Muscle of back (tissue), 13 donors: ENCODE measurements around the gene PRKAR2B. TPM values are rescaled to one million over a fixed set of nuclear protein-coding genes. Genes with fewer than 3 reads are reported as not detected.

Experiments used
- DNase-seq, 3 donors: peaks; one replicate each; pipeline versions ENCODE4 v3.0.0 to v3.0.0-alpha.2; 2013
- long read RNA-seq, 9 donors: transcript quantifications; one replicate each; lab custom pipeline, GENCODE V29; 2026
- polyA plus RNA-seq, 10 donors: library from polyadenylated mRNA; unstranded; fragments of 120-200 nt; gene quantifications; one replicate each; pipeline ENCODE4 v1.2.1, GENCODE V29; 2013; ENCODE audit not compliant: insufficient read length in 10 of 10

Gene PRKAR2B
- 10 to 100 TPM in 1 of 10 donors, 1 to 10 TPM in 9; 4.8 to 10.7 (median 5.8) TPM for polyA plus RNA-seq
- long read RNA-seq, donor 1, partial matches to known transcripts, result 0 of 1 reads
- long read RNA-seq, donor 1, other reads (novel, unspliced or antisense), result 0 of 1 reads
- long read RNA-seq, donor 2, partial matches to known transcripts, result 0 of 1 reads
- long read RNA-seq, donor 2, other reads (novel, unspliced or antisense), result 0 of 1 reads
- long read RNA-seq, donor 3, result 0 reads
- long read RNA-seq, donor 4, result 0 reads
- long read RNA-seq, donor 5, partial matches to known transcripts, result 0 of 3 reads
- long read RNA-seq, donor 5, other reads (novel, unspliced or antisense), result 0 of 3 reads
- long read RNA-seq, donor 6, partial matches to known transcripts, result 0 of 1 reads
- long read RNA-seq, donor 6, other reads (novel, unspliced or antisense), result 0 of 1 reads
- long read RNA-seq, donor 7, partial matches to known transcripts, result 0 of 1 reads
- long read RNA-seq, donor 7, other reads (novel, unspliced or antisense), result 0 of 1 reads
- long read RNA-seq, donor 8, partial matches to known transcripts, result 0 of 1 reads
- long read RNA-seq, donor 8, other reads (novel, unspliced or antisense), result 0 of 1 reads
- long read RNA-seq, donor 9, result 0 reads

DNA sequence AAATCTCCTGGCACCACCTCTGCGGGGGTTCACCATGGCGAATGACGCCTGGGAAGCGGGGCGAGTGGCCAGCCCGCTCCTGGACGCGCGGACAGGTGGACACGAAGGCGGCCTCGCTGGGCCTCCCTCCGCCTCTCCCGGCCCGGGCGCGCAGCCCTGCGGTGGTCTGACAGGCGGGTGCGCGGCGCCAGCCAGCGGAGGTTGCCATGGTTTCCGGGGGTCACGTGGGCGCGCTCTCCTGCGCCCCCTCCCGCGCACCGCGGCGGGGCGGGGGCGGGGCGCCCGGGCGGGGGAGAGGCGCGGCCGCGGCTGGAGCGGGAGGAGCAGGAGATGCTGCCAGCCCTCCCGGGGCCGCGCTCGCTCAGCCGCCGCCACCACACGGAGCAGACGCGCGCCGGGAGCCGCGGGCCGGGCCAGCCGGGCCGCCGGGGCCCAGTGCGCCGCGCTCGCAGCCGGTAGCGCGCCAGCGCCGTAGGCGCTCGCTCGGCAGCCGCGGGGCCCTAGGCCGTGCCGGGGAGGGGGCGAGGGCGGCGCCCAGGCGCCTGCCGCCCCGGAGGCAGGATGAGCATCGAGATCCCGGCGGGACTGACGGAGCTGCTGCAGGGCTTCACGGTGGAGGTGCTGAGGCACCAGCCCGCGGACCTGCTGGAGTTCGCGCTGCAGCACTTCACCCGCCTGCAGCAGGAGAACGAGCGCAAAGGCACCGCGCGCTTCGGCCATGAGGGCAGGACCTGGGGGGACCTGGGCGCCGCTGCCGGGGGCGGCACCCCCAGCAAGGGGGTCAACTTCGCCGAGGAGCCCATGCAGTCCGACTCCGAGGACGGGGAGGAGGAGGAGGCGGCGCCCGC is at the start of gene PRKAR2B:
Gene PRKAR2B (plus strand): TSS at position 359 of the 848 bp plus-strand sequence. CDS start 203 bp downstream, at position 562.
- DNase-seq, result peak; percentile 71 to 88 (median 83)

DNA sequence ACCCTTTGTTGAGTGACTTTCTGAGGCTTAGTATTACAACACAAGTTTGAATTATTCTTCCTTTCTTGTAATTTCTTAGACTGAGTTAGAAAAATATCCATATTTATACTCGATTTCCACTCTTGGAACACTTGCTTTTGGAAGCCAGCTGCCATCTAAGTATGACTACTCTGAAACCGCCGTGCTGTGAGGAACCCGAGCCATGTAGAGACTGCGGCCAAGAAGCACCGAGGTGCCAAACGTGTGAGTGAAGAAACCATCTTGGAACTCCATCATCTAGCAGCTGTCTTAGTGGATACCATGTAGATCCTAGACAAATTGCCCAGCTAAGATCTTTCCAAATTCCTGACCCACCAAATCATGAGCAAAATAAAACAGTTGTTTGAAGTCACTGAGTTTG is 49.7 kb upstream of the PRKAR2B start:
- DNase-seq, result no peak

DNA sequence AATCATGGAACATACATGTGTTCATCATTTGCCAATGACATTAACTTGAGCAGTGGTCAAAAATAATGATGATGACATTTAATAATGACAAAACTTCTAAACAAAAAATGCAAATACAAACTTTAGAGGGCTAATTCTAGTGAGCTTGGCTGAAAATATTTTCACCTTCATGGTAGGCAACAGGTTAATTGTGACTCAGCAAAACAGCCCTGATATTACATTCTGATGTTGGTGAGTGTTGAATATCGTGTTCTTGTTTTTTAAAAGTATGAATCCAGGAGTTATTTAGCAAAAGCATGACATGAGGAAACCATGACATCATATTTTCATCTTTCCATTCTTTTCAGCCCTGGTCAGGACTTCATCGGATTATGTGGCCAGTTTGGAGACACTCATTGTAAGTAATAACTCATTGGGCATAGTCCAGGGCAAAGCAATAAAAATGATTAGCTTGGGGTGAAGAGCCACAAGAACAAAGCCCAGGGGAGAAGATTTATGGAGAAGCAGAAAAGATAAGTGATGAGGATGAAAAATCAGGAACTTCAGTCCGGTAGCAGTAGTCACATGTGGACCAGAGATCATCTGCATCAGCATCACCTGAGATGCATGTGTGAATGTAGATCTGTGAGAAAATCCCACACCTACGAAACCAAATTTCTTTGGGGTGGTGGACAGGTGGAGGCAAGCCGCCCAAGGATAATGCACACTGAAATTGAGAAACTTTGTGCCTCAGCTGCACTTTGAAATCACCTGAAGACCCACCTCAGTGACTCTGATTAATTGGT is 46.8 kb upstream of the PRKAR2B start:
- no peak for DNase-seq

DNA sequence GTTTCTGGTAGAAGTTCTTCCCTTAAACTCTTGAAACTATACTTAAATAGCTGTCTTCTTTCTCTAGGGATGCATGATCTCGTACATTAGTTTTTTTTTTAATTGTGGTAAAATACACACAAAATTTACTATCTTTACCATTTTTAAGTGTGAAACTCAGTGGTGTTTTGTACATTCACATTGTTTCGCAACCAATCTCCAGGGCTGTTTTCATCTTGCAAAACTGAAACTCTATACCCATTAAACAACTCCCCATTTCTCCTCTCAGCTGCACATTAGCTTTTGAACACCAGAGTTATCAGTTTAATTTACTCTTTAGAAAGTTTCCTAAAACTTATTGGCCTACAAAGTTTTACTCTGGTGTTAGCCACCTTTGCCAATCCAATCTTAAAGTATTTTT is 45.5 kb upstream of the PRKAR2B start:
- DNase-seq, result no peak

DNA sequence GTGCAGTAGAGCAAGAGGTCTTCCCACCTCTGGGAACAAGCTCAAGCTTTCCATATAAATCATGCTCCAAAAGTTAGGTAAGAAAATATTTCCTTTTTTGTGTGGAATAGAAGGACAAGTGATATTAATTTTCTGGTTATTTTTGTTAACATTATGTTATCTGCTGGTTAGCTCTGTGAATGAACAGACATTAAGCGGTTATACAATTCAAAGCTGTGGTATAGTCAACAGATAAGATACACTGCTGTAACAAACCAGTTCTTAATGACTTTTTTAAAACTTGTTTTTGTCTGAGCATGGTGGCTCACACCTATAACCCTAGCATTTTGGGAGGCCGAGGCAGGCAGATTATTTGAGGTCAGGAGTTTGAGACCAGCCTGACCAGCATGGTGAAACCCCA is 43.0 kb upstream of the PRKAR2B start:
- no peak for DNase-seq

DNA sequence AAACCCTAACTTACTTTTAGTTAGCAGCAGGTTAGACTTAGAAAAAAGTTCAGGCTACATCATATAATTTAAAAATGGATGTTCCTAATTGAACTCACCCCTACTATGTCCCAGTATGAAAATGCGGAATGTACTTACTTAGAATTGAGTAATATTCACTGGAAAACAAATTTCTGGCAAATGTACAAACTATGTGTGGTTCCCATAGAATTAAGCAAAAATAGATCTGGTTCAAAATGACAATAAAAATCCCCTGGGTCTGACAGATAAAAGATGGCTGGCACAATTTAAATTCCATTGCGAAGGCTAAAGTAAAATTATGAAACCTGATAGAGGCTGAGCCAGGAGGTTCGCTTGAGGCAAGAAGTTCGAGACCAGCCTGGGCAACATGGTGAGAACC is 42.4 kb upstream of the PRKAR2B start:
- no peak for DNase-seq

DNA sequence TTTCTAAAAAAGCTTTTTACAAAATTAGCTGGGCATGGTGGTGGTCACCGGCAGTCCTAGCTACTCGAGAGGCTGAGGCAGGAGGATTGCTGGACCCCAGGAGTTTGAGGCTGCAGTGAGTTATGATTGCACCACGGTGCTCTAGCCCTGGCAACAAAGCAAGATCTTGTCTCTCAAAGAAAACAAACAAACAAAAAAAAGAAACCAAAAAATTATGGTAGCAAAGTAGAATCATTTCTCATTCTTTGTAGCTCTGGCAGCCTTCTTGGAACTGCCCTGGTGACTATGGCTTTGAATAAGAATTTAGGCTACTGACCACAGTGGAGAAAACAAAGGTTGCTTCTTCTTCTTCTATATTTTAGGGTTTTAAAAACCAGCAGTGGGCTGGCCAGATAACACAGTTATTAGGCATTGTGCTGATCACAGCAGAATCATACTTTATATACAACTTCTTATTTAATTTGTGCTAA is 41.9 kb upstream of the PRKAR2B start:
- DNase-seq, result no peak

DNA sequence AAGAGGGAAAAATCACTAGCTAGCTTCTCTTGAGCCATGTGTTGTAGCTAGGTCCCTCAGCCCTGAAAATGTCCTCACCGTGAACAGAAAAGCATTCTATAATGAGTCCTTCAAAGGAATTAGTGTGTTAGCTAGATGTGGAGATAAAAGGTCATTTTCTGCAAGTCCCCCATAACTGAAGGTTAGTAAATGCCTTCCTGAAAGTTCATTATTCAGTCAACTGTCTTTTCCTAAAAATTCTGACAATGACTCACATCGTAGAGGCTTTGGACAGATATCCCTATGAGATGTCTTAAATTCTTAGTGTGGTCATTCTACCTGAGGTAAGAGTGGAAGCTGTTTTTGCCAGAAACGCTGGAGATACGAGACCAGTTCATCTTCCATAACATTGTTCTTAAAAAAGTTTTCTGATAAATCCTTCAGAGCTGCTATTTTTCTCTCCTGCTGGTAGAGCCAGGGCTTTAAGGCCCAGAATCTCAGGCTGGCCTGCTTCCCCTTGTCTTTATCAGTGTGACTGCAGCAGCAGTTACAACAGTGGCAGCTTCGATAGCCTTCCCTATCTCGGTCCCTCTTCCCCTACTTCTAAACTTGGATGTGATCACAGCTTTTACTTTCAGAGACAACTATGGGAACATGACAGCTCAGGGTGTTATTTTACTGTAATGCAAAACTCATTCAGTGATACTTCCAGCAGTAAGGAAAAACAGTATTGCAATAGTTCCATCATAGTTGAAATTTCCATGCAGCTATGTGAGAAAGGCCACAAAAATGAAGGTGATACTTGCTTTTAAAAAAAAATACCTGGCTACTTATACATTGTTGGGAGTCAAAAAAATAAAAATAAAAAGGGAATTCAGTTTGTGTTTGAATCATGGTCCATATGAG is 37.3 kb upstream of the PRKAR2B start:
- no peak for DNase-seq

DNA sequence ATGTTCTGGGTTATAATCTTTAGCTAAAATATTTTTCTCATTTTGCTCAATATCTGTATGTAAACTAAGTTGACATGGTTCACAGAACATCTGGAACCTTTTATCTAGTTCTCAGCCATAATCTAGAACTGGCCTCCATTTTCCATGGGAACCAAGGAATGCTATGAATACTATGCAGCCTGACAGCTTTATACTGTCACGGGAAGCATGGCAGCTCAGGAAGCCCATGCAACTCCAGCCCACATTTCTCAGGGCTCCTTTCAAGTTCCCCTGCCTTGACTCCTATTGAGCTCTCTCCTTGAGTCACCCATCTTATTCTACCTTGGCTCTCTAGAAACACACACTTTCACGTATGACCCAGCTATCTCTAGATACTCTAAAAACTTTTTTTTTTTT is 36.6 kb upstream of the PRKAR2B start:
- DNase-seq, result no peak

DNA sequence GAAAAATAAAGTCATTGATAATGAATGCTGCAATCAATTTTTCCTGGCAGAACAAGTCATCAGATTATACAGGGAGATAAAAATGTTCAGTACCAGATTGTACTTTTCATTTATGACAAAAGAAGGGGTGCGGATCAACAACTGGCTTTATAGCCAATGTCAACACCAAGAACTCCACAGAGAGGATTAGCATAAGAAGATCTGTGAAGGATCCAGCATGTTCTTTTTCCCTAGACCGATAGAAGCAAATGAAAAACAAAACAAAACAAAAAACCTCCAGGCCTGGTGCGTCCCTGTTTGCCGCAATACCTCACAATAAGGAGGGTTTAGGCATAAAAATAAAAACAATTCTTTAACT is 34.7 kb upstream of the PRKAR2B start:
- no peak for DNase-seq

DNA sequence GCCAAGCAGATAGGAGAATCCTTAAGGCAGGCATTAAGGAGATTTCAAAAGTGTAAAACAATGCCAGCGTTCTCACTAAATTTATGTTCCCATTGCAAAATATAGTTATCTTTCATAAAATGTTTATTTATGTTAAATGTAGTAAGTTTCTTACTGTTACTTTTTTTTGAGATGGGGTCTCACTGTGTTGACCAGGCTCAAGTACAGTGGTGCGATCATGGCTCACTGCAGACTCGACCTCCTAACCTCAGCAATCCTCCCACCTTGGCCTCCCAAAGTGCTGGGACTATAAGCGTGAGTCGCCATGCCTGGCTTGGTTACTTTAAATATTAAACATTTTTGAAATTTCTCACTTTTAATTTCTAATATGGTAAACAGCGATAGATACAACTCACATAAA is 31.8 kb upstream of the PRKAR2B start:
- no peak for DNase-seq

DNA sequence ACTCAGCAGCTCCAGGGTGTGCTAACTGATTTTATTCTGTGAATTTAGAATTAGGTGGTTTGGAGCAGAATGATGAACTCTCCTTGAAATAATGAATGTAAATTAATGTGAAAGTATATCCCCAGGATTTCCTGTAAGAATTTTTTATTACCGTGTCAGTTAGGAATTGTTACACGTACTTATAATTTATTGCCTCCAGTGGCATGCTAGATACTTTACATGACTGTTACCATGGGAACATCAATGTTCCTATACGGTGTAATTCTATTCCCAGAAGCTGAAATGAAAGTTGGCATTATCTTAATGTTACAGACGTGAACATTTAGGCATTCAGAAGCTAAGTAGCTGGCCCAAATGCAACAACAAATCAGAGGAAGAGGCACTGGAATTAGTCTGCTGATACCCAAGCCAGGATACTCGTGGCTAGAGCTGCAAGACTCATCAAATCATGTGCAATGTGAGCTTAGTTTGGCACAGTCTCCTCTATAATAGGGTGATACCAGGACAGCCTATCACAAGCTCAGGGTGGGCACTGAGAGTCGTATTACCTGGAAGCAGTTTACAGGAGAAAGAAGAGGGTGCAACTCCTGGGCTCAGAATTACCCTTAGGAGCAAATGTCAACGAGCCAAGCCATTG is 30.0 kb upstream of the PRKAR2B start:
- peak in 1 of 3 donors; percentile 19 for DNase-seq

DNA sequence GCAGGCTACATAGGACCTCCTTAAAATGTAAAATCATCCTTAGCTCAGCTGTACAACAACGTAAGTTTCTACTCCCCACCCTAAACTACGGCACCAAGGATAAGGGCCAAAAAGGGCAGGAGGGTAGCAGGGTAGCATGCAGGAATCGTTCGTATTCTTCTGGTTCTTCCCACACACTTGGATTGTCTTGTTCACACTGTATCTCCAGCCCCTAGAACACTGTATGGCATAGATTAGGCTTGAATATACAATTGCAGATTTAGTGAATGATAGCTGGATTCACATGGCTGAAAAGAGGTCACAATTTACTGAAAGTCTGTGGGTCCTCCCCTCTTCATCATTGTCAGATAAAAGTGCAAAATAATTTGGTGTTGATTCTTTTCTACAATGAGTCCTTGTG is 28.2 kb upstream of the PRKAR2B start:
- DNase-seq, result no peak

DNA sequence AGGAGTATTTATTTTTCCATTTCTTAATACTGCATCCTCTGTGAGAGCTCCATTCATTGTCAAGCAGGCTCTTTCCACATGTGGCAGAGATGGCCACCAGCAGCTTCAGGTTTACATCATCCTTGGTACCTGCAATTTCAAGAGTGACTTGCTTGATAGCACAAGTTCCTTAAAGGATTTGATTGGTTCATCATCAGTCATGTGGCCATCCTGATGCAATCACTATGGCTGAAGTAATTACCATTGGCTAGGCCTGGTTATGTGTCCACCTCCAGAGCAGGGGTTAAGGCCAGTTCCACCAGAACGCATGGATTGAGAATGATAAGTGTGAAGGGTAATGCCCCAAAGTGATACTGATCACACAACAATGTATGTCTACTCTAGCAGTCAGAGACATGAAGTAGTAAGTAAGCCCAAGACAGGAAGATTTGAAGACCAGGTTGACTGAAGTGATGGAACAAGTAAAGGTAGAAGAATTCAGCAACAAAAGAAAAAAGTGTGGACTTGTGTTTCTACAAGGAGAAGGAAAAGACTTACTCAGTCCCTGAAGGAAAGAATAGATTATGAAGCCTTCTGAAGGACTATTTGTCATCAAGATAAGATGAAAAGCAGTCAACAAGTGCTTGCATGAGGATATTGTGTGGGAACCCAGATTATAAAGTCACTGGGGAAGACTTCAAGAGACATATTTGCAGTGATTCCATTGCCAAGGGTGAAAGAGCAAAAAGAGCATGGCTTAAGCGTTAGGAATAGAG is 26.4 kb upstream of the PRKAR2B start:
- DNase-seq, result no peak

DNA sequence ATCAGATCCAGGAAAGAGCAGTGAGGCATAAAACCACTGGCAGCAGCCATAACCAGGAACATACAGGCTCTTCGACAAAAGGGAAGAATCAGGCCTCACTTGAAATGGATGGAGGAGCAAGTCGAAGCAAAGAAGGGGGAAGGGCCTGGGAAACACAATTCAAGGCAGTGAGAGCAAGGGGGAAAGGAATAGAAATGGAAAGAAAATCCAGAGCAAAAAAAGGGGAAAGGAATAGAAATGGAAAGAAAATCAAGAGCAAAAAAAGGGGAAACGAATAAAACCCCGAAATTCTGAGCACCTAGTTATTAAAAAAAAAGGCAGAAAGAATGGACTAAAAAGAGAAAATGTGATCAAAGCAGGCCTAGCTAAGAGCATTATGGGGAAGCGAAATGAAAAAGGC is 24.1 kb upstream of the PRKAR2B start:
- DNase-seq, result no peak

DNA sequence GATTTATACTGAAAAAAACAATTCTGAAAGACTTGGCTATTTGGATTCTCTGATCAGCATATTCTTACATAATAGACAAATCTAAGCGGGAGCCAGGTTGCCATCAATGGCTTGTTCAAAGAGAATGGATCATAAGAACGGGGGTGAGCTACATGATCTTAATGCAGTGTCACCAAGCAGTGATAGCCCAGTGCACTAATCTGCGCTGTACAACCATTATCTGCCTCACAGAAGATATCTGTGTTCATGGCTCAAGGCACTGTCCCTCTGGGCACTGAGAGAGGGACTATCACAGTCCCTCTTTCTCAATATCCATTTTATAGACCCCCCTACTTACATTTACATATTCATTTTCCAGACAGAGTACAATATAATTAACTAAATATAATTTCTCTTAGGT is 22.9 kb upstream of the PRKAR2B start:
- no peak for DNase-seq

DNA sequence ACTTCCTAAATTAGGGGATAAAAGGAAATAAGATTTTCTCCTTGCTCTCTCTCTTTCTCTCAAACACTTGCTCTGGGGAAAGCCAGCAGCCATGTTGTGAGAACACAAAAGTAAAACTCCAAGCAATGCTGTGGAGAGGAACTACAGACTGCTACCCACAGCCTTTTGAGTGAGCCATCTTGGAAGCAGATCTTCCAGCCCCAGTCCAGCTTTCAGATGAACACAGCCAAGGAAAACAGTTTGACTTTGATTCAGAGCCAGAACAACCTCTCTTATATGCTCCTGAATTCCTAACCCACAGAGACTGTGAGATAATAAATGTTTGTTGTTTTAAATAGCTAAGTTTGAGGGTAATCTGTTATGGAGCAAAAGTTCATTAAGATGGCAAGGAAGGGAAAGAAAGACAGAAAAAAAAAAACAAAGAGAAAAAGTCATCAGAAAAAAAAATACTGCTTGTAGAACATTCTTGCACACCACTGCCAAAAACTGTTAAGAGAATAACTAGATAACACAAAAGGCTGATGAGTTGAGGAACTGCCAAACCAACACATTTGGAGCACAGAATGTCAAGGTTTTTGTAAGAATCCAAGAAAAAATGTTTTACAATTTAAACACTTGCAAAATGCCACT is 20.9 kb upstream of the PRKAR2B start:
- no peak for DNase-seq

DNA sequence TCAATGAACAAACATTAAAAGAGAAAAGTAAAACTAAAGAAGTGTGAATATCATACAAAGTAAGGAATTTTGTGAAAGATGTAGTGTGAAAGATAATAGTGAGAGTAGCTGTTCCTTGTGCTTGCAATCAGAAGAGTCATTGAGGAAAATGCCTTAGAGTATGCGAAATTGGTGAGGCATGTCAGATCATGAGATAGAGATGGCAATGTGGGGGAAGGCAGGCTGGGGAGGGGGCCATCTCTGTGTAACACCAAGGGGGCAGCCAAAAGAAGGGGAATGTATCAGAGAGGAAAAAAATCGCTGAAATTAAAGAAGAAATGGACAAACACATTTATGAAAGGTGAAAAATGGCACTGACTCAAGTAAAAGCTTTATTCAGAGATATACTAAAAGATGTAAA is 19.6 kb upstream of the PRKAR2B start:
- no peak for DNase-seq
